ENCODE results near the gene TSPYL4.
"Not testable (repeated sequence)": the region's sequence is repeated elsewhere in the genome, so short reads cannot be mapped to it uniquely, and the experiment has no call there.

TSPYL4 gene

DNA sequence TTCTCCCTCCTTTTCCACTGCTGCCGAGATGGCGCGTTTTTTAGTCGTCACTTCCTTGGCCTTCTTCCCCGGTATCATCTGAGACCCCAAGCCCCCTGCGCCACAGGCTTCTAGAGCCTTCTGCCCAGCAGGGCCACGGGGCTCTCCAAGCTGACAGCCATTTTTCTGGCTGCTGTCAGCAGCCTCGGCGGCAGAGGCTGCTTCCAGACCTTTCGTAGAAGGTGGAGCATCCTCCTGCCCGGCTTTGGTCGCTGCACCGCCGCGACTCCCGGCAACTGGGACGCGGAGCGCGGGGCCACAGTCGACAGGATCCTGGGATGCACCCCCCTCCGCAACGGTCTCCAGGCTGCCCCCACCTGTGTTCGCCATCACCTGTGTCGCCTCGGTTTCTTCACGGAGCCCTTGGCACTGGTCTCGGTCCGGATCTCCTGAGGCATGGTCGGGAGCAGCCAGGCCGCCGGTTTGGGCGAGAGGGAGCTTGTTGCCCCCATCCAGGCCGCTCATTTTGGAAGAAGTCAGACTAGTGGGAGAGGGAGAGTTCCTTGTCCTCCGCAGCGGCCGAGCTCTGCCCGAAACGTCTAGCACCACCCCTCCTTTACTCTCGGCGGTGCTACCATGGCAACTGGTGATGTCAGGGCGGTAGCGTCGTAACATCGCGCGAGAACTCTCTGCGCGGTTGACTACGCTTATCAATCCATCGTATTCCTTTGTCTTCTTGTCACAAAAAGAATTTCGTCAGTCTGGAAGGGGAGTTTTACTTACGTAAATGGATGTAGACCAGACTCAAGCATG lies at the start of gene TSPYL4:
TSS of gene TSPYL4 (minus strand) at position 571 of the 792 bp plus-strand sequence. CDS start at position 504, 67 bp downstream.
- peak; percentile 93 to 94 for DNase-seq

DNA sequence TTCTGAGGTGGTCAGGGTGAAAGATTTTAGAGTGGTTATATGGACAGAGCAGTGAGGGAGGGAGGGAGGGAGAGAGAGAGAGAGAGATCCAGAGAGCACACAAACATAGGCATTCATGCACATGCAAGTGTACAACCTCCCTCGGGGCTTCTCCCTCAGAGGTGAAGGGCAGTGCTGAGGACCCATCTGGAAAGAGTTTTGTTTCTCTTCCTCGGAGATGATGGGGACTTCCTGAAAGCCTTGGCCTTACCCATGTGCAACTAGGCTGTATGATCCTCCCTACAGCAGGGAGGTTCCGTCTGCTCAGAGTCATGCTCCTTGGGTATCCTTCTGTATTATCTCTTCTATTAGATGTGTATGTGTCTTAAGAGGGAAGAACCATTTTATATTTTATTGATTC lies 47.2 kb upstream of the TSPYL4 start:
- DNase-seq = no peak

DNA sequence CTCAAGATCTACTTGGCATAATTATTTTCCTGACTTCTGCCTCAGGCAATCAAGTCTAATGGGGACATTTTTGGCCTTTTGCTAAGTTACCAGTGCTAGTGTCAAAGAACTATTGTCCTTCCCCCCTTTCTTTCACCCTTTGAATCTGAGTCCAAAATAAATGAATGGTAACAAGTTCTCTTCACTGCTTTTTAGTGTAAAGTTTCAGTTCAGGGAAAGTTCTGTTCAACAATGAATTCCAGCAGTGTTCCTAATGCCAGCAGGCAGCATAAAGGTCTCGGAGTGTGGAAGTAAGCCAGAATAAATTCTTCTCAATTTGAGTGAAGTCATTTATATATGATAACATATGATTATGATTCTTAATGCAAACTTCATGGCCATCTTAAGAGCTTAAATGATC lies 46.7 kb upstream of the TSPYL4 start:
- no peak for DNase-seq

DNA sequence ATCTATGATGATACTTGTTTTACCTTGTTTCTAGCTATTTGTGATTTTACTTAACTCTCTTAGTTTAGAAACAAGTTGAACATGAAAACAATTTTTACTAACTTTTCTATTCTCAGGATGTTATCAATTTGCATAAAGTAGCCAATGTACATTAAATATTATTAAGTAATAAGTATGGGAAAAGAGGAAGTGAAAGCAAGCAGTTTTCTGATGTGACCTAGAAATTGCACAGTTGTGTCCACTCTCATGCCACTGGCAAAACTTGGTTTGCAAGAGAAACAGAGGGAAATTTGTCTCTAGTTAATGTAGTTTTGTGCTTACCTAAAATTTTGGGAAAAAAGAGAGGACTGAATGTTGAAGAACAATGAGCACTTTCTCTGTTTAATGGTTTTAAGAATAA lies 45.1 kb upstream of the TSPYL4 start:
- DNase-seq = no peak

- no peak for DNase-seq
Measured at GRCh38 chr6:116298273-116298672, 44.4 kb upstream of the TSPYL4 start.

- DNase-seq = no peak
Measured at GRCh38 chr6:116292553-116292952, 38.7 kb upstream of the TSPYL4 start.

DNA sequence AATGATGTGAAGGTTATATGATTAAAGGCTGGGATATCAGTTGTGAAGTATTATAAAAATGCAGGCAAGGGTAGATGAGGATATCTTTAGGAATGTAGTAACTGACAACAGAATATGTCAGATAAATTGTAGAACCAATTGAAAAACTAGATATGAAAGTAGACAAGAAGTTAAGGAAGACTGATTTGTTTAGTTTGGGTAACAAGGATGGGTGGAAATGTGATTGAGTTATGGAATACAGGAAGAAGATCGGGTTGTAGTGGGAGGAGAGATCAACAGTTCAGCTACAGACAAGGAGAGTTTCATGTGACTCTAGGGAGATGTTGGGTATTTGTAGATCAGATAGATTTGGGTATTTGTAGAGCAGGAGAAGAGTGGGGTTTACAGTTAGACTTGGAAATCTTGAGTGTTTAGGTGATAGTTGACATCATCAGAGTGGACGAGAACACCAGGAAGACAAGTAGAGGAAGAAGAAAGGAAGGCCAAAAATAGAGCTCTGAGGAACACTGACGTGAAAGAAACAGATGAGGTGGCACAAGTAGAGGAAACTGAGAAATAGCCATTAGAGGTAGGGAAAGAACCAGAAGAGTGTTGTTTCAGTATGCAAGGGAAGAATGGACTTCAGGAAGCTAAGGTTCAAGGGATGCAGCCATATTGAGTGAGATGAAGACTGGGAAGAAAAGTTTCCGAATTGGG lies 38.0 kb upstream of the TSPYL4 start:
- no peak for DNase-seq

DNA sequence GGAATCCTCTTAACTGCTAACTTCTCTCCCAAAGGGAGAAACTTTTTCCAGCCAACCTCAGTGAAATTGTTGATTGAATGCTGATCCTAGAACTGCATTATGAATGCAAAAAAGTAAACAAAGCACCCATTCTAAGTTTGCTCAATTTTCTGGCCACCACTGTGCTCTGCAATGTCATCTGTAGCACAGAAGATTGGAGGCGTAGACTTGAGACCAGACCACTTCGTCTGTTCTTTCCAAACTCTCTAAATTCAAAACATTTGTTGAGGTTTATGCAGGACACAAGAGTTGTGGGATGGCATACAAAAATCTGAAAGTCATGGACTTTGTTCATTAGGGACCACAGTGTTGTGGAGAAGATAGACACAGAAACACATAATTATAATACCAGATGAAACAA lies 36.9 kb upstream of the TSPYL4 start:
- no peak for DNase-seq

DNA sequence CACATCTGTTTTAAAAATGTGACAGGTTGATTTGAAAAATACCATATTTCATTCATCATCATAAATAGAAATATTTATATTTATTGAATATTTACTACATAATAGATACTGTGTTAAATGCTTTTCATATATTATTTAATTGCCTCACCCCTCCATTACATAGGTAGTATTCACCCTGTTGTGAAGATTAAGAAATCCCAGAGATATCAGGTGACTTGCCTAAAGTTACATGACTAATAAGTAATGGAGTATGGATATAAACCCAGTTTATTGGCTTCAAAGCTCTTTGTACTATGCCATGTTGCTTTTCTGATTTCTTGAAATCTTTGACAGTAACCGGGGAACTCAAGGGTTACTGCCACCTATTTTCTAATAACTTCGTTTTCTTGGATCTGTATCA lies 36.0 kb upstream of the TSPYL4 start:
- no peak for DNase-seq

DNA sequence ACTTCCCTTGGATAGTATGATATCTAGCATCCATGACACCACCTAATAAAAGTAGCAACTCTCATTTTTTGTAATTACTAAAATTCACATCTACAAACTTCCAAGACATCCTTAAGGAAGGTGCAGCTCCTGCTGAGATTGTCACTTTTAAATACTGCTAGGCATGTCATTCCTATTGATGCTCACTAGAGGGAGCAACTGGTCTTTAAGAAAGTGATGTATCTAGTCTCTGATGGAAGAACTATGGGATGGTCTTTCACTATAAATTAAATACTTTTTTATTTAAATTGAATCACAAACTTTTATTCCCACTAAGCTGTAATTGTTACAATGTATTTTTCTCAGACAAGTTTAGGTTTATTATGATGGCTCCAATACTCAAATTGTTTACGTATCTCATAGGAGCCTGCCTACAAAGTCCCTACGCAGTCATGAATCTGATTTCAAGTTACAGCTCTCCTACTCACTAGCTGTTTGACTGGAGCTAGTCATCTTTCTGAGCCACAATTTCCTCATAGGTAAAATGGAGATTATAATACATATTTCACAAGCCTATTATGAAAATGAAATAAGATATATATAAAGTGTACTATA lies 33.9 kb upstream of the TSPYL4 start:
- DNase-seq = peak in 1 of 2 experiments; percentile 60

GRCh38 chr6:116286773-116287358 lies 33.0 kb upstream of the TSPYL4 start:
- no peak for DNase-seq

DNA sequence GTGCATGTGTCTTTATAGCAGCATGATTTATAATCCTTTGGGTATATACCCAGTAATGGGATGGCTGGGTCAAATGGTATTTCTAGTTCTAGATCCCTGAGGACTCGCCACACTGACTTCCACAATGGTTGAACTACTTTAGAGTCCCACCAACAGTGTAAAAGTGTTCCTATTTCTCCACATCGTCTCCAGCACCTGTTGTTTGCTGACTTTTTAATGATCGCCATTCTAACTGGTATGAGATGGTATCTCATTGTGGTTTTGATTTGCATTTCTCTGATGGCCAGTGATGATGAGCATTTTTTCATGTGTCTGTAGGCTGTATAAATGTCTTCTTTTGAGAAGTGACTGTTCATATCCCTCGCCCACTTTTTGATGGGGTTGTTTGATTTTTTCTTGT lies 31.1 kb upstream of the TSPYL4 start:
- not testable (repeated sequence) for DNase-seq

GRCh38 chr6:116283191-116283590 lies 29.3 kb upstream of the TSPYL4 start:
- no peak for DNase-seq

DNA sequence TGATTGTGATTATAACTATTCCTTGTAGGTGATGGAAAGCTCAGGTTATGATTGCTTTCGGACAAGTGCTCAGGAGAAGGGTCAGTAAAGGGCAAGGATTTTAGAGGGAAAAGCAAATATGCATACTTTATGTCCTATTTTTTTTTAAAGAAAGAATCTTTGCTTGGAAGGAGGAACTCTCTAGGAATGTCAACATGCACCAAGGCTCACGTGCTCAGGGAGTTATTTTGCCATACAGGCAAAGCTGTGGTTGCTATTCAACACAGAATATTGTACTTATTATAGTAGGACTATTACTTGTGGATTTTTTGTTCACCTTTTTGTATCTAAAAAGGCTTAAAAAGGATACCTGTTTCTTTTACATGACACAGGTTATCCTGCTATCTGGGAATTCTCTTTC lies 28.8 kb upstream of the TSPYL4 start:
- DNase-seq = no peak

GRCh38 chr6:116280933-116281316 lies 27.1 kb upstream of the TSPYL4 start:
- DNase-seq = no peak

DNA sequence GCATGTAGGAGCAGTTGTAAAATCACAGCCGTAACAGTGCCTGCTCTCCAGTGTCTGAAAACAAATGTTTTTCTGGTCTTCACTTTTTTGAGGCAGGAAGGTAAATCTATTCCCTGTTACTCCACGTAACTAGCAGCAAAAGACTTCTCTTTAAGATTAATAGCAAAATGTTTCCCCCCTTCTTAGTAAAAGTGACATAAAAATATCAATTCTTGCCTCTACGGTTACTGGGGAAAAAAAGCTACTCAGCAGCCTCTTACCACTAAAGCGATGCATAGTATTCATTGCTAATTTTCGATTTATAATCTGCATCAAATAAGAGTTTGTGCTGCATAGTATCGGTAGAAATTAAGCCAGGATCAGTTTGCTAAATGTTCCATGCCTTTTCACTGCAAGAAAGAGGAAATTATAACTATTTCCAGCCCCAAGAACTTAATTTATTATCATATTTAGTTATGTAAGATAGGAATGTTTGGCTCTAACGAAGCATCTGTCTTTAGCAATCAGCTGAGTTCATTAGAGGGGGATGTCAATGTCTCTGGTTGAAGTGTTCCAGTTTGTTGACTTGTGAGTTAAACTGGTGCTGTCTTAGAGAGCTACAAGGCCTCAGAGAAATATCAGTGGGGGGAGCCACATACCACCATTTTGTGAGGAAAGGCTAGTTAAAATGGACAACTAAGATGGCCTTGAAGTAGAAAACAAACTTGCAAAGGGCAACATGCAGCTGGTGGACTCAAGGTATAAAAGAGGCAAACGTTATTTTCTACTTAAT lies 26.5 kb upstream of the TSPYL4 start:
- DNase-seq = peak in 1 of 2 experiments; percentile 60

DNA sequence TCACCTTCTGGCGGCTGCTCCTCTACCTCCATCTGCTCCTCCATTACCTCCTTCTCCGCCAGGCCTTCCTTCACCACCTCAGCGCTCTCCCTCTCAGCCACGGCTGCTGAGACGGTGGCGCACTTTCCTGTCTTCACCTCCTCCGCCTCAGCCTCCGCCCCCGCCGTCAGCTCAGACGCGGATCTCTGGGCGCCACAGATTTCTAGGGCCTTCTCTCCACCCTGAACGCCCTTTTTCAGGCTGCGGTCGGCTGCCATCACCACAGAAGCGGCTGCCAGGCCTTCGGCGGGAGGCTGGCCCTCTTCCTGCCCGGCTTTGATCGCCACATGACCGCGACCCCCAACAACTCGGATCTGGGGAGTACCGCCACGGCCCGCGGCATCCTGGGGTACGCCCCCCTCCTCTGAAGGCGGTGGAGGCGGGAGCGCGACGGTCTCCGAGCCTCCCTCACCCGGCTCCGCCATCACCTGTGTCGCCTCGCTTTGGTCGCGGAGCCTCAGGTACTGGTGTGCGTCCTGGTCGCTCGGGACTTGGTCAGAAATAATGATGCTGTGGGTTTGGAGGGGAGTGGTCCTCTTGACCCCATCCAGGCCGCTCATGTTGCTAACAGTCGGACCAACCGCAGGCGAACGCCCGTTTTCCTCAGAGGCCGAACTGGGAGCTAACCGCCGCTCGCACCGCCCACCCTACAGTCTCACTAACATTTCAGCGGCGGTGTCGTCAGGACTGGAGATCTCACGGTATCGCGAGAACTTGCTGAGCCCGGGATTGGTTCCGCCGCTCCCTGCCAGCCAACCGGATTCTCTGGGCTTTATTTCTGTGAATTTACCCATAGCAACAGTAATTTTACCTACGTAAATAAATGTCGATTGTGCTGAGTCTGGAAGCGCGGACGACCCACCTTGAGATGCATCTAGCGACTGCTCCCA lies 25.6 kb upstream of the TSPYL4 start, which contains the start of gene TSPYL1:
TSS of gene TSPYL1 (minus strand) at position 699 of the 929 bp plus-strand sequence. CDS start at position 599, 100 bp downstream.
- DNase-seq = peak; percentile 89 to 97

GRCh38 chr6:116278854-116279231 lies 25.0 kb upstream of the TSPYL4 start:
- peak in 1 of 2 experiments; percentile 68 for DNase-seq

- DNase-seq = peak in 1 of 2 experiments; percentile 18
Measured at GRCh38 chr6:116278481-116278829, 24.6 kb upstream of the TSPYL4 start.

DNA sequence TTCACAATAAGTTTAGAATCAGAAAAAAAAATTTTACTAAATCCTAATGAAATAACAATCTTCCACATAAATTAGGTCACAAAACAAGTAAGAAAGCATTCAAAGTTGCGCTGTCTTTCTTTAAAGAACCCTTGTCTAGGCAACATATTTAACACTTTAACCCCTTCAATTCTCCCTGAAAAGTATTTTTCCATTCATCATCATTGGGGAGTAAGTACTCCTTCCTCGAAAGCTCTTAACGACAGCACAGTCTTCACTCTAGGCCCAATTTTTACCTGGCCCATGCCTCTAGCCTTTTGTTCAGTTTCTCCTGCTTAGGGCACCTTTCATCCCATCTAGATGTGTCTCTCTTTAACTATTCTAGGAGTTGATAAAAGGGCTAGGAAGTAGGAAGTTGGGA lies 23.2 kb upstream of the TSPYL4 start:
- no peak for DNase-seq

GRCh38 chr6:116271149-116271708 lies 17.4 kb upstream of the TSPYL4 start:
- DNase-seq = no peak

Data from NCI-H524 (cell line).